GM21786 (cell line): ENCODE measurements around the gene KRT6B.

Experiments used
- ATAC-seq: cut with Tn5 transposase; IDR thresholded peaks from one replicate; pipeline ENCODE4 v1.9.1; 2021; ENCODE audit not compliant: unreplicated experiment

The KRT6B gene

GRCh38 chr12:52436828-52437474, 15.0 kb downstream of the KRT6B start:
- ATAC-seq = no peak

GRCh38 chr12:52436000-52436827, 15.7 kb downstream of the KRT6B start:
- ATAC-seq = no peak

- ATAC-seq = no peak
These were observed 16.3 kb downstream of the KRT6B start for GRCh38 chr12:52435659-52435999.

GRCh38 chr12:52434760-52435530, 17.0 kb downstream of the KRT6B start:
- no peak for ATAC-seq

- no peak for ATAC-seq
These were observed 17.7 kb downstream of the KRT6B start, which contains the start of gene KRT75 for GRCh38 chr12:52434081-52434733. KRT75 (minus strand) TSS chr12:52434371; CDS start chr12:52434304, 67 bp downstream.

- no peak for ATAC-seq
These were observed 18.4 kb downstream of the KRT6B start for GRCh38 chr12:52433501-52434080.

- no peak for ATAC-seq
These were observed 19.3 kb downstream of the KRT6B start for GRCh38 chr12:52432559-52433207.

GRCh38 chr12:52428121-52428520, 23.8 kb downstream of the KRT6B start:
- ATAC-seq = no peak

- no peak for ATAC-seq
These were observed 24.9 kb downstream of the KRT6B start for GRCh38 chr12:52427083-52427482.

GRCh38 chr12:52426034-52426433, 25.9 kb downstream of the KRT6B start:
- no peak for ATAC-seq

GRCh38 chr12:52425466-52425865, 26.5 kb downstream of the KRT6B start:
- no peak for ATAC-seq

GRCh38 chr12:52423661-52424500, 28.1 kb downstream of the KRT6B start:
- ATAC-seq = no peak

GRCh38 chr12:52423035-52423434, 28.9 kb downstream of the KRT6B start:
- ATAC-seq = no peak

GRCh38 chr12:52419656-52420055, 32.3 kb downstream of the KRT6B start:
- ATAC-seq = no peak

GRCh38 chr12:52418576-52419110, 33.3 kb downstream of the KRT6B start:
- ATAC-seq = no peak

GRCh38 chr12:52417740-52418139, 34.2 kb downstream of the KRT6B start:
- no peak for ATAC-seq

GRCh38 chr12:52416795-52417194, 35.2 kb downstream of the KRT6B start:
- ATAC-seq = no peak

GRCh38 chr12:52415870-52416750, 35.8 kb downstream of the KRT6B start:
- no peak for ATAC-seq
